Hepatocyte (in vitro differentiated cells): ENCODE measurements around the gene GSN. TPM values are rescaled to one million over a fixed set of nuclear protein-coding genes. Genes with fewer than 3 reads are reported as not detected.
"Not testable (repeated sequence)": the region's sequence is repeated elsewhere in the genome, so short reads cannot be mapped to it uniquely, and the experiment has no call there.

Experiments
- DNase-seq: peaks from one replicate; pipeline ENCODE4 v3.0.0-alpha.2; 2016; ENCODE audit warnings: low spot score
- H2AFZ ChIP-seq: fragments of 200-600 bp; sonication (generic); 2 replicates; pipeline ENCODE4 v1.6.0; 2016; ENCODE audit warnings: antibody characterized with exemption, mild to moderate bottlenecking
- H3K27ac ChIP-seq: fragments of 200-600 bp; sonication (generic); 2 replicates; pipeline ENCODE4 v1.5.1; 2016; ENCODE audit warnings: mild to moderate bottlenecking
- H3K27me3 ChIP-seq: fragments of 200-600 bp; sonication (generic); 2 replicates; pipeline ENCODE4 v1.6.1; 2016
- H3K36me3 ChIP-seq: fragments of 200-600 bp; sonication (generic); replicated peaks from 2 replicates; pipeline ENCODE4 v1.5.1; 2016; ENCODE audit warnings: low read depth; ENCODE audit not compliant: insufficient read depth
- H3K4me1 ChIP-seq: fragments of 200-600 bp; sonication (generic); 2 replicates; pipeline ENCODE4 v1.5.1; 2016; ENCODE audit warnings: mild to moderate bottlenecking, moderate library complexity; ENCODE audit not compliant: insufficient read depth
- H3K4me2 ChIP-seq: fragments of 200-600 bp; sonication (generic); 2 replicates; pipeline ENCODE4 v1.6.0; 2016
- H3K4me3 ChIP-seq: fragments of 200-600 bp; sonication (generic); 2 replicates; pipeline ENCODE4 v1.5.1; 2016; ENCODE audit warnings: mild to moderate bottlenecking
- H3K79me2 ChIP-seq: fragments of 200-600 bp; sonication (generic); 2 replicates; pipeline ENCODE4 v1.6.0; 2017; ENCODE audit warnings: mild to moderate bottlenecking
- H3K9me2 ChIP-seq: fragments of 200-600 bp; sonication (generic); replicated peaks from 2 replicates; pipeline ENCODE4 v1.6.0; 2017; ENCODE audit warnings: mild to moderate bottlenecking; ENCODE audit not compliant: insufficient read depth
- H3K9me3 ChIP-seq: fragments of 200-600 bp; sonication (generic); 2 replicates; pipeline ENCODE4 v1.5.1; 2016; ENCODE audit warnings: low read depth, mild to moderate bottlenecking
- H4K20me1 ChIP-seq: fragments of 200-600 bp; sonication (generic); 2 replicates; pipeline ENCODE4 v1.6.0; 2016; ENCODE audit warnings: mild to moderate bottlenecking; ENCODE audit not compliant: insufficient read depth, poor library complexity, severe bottlenecking
- EZH2 ChIP-seq: fragments of 200-600 bp; sonication (generic); IDR thresholded peaks from 2 replicates; pipeline ENCODE4 v1.6.1; 2016; ENCODE audit warnings: antibody characterized with exemption, mild to moderate bottlenecking, borderline replicate concordance
- EZH2phosphoT487 ChIP-seq: fragments of 200-600 bp; sonication (generic); IDR thresholded peaks from one replicate; pipeline ENCODE4 v1.6.1; 2018; ENCODE audit warnings: antibody characterized with exemption, mild to moderate bottlenecking, low read depth, moderate library complexity; ENCODE audit not compliant: unreplicated experiment, severe bottlenecking
- WGBS: methylation state at CpG from one replicate; pipeline ENCODE4 v1.1.6; 2016; ENCODE audit warnings: low lambda C conversion rate; ENCODE audit errors: missing lambda C conversion rate; 5-methylcytosine and 5-hydroxymethylcytosine counted together
- polyA plus RNA-seq: library from polyadenylated mRNA; unstranded; fragments of >200 nt; fragmentation: Nextera tagmentation; extraction: Ambion mirVana; gene quantifications from 2 replicates; pipeline ENCODE4 v1.2.1, GENCODE V29; 2016
- total RNA-seq: library from RNA; depleted of rRNA; stranded (reverse); fragments of >200 nt; gene quantifications from 2 replicates; pipeline ENCODE4 v1.2.3, GENCODE V29; 2014
- TF ChIP-seq, protein P1 (sequence below): fragments of 200-600 bp; sonication (generic); IDR thresholded peaks from 2 replicates; pipeline ENCODE4 v1.5.1; 2016; ENCODE audit warnings: antibody characterized with exemption, mild to moderate bottlenecking; ENCODE audit not compliant: poor library complexity

Gene GSN
- total and polyA plus RNA-seq, 2 experiments from 2014 or later = 396 to 404 TPM

DNA sequence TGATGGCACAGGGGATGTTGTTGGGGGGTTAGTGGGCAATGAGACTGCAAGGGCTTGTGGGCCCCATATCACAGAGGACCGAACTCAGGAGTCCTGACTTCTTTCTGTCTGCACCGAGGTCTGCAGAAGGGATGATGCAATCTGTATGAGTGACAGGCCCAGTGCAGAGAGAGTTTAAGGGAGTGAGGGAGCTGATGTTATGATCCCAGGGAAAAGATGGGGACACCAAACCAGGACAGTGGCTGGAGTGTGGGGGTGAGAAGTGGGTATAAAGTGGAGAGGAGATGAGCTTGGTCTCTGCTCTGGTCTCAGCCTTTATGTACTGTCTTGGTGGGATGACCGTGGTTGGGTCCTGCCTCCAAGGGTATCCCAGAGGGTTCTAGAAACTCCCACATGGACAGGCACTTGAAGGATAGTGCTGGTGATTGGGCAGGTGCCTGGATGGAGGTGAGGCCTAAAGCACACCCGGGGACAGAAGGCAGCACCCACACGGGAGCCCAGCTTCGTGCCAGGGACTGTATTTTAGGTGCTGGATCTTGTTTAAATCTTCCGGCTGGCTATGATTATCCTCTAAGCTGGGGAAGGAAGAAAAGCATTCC is 21.9 kb downstream of the GSN start:
- Histone ChIP-seq H3K27ac (peak overlapping the region; percentile 95), H4K20me1 (no peaks in the 10 kb centered on the region), H3K4me3 (no peak overlapping the region), H3K4me2 (peak overlapping the region; percentile 59), H3K4me1 (peaks cover 49% of the 10 kb centered on the region), H3K9me2 (no peaks in the 10 kb centered on the region), H3K9me3 (no peaks in the 10 kb centered on the region), H2AFZ (no peak overlapping the region), H3K27me3 (no peaks in the 10 kb centered on the region), H3K79me2 (peaks cover 14% of the 10 kb centered on the region), H3K36me3 (no peaks in the 10 kb centered on the region)
- TF ChIP-seq EZH2 = no peak
- TF ChIP-seq, protein P1, sequence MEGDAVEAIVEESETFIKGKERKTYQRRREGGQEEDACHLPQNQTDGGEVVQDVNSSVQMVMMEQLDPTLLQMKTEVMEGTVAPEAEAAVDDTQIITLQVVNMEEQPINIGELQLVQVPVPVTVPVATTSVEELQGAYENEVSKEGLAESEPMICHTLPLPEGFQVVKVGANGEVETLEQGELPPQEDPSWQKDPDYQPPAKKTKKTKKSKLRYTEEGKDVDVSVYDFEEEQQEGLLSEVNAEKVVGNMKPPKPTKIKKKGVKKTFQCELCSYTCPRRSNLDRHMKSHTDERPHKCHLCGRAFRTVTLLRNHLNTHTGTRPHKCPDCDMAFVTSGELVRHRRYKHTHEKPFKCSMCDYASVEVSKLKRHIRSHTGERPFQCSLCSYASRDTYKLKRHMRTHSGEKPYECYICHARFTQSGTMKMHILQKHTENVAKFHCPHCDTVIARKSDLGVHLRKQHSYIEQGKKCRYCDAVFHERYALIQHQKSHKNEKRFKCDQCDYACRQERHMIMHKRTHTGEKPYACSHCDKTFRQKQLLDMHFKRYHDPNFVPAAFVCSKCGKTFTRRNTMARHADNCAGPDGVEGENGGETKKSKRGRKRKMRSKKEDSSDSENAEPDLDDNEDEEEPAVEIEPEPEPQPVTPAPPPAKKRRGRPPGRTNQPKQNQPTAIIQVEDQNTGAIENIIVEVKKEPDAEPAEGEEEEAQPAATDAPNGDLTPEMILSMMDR = no peak
- TF ChIP-seq EZH2phosphoT487 = no peak
- WGBS = 61% methylated on average over 7 of the region's 7 CpGs
- no peak for DNase-seq

DNA sequence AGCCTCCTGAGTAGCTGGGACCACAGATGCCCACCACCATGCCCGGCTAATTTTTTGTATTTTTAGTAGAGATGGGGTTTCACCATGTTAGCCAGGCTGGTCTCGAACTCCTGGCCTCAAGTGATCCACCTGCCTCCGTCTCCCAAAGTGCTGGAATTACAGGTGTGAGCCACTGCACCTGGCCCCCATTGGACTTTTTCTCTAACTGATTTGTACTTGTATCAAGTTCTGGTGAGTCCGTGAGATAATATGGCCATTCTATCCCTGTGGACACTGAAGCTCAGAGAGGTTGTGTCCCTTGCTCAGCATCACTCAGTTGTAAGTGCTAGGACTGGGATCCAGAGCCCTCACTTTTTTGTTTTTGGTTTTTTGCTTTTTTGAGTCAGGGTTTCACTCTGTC is 23.6 kb downstream of the GSN start:
- H3K27ac ChIP-seq, H4K20me1 ChIP-seq, H3K9me3 ChIP-seq, H3K36me3 ChIP-seq, DNase-seq, H2AFZ ChIP-seq, H3K27me3 ChIP-seq, H3K9me2 ChIP-seq, H3K4me2 ChIP-seq, H3K4me3 ChIP-seq: not testable (repeated sequence)
- H3K79me2 ChIP-seq = peaks cover 20% of the 10 kb centered on the region
- 97% methylated on average over 4 of the region's 4 CpGs for WGBS
- H3K4me1 ChIP-seq = peaks cover 39% of the 10 kb centered on the region

DNA sequence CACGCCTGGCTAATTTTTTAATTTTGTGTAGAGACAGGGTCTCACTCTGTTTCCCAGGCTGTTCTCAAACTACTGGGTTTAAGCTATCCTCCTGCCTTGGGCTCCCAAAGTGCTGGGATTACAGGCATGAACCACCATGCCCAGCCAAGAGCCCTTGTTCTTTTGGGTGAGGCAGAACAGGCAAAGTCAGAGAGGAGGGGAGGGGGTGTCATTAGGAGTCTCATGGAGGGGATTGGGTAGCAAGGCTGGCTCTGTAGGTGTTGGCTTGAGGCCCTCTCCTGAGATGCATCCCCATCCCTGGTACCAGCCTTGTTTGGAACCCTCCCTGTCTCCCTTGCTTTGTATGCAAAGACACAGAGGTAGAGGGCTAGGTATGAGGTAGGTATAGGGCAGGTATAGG is 24.1 kb downstream of the GSN start:
- Histone ChIP-seq H3K4me1 (peaks cover 39% of the 10 kb centered on the region), H3K9me3 (no peaks in the 10 kb centered on the region), H3K4me2 (no peak overlapping the region), H3K9me2 (no peaks in the 10 kb centered on the region), H3K79me2 (peaks cover 20% of the 10 kb centered on the region), H3K36me3 (no peaks in the 10 kb centered on the region), H3K27ac (no peak overlapping the region), H3K27me3 (no peaks in the 10 kb centered on the region), H2AFZ (no peak overlapping the region), H4K20me1 (no peaks in the 10 kb centered on the region), H3K4me3 (no peak overlapping the region)
- 94% methylated on average over 1 of the region's 1 CpG for WGBS
- DNase-seq = no peak
- no peak for TF ChIP-seq EZH2
- TF ChIP-seq, protein P1 = no peak
- no peak for TF ChIP-seq EZH2phosphoT487

DNA sequence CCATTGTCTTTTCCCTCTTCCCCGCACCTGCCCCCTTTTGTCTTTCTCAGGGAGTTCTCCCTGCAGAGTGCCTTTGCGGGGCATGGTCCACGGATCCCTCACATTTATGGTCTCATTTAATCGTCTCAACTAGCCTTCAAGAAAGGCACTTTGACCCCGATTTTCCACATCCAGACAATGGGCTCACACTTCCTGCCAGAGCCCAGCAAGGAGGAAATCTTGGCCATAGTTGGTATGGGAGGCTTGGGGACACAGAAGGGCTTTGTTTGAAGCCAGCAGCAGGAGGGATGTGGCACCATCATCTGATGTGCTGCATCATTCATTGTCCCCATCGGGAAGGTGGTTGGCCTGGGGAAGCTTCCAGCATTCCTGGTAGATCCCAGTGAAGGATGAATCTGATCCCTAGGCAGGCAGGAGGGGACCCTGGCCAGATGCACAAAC is 24.9 kb downstream of the GSN start:
- no peaks in the 10 kb centered on the region for H3K9me2 ChIP-seq
- WGBS = 82% methylated on average over 6 of the region's 6 CpGs
- H3K36me3 ChIP-seq = no peaks in the 10 kb centered on the region
- H3K4me1 ChIP-seq = peaks cover 36% of the 10 kb centered on the region
- no peak for DNase-seq
- TF ChIP-seq EZH2 = no peak
- TF ChIP-seq, protein P1 = no peak
- no peak for TF ChIP-seq EZH2phosphoT487
- H3K27me3 ChIP-seq = no peaks in the 10 kb centered on the region
- peaks cover 20% of the 10 kb centered on the region for H3K79me2 ChIP-seq
- H3K4me2 ChIP-seq = no peak overlapping the region
- H3K4me3 ChIP-seq = no peak overlapping the region
- no peaks in the 10 kb centered on the region for H4K20me1 ChIP-seq
- H3K9me3 ChIP-seq = no peaks in the 10 kb centered on the region
- H2AFZ ChIP-seq = no peak overlapping the region
- no peak overlapping the region for H3K27ac ChIP-seq
